Epithelial cell of proximal tubule (primary cell): ENCODE results near the gene HEMK1. TPM values are rescaled to one million over a fixed set of nuclear protein-coding genes. Genes with fewer than 3 reads are reported as not detected.

Source experiments
- DNase-seq: peaks from one replicate; pipeline ENCODE4 v3.0.0-alpha.2; 2011; ENCODE audit warnings: low read depth
- H3K4me3 ChIP-seq: 2 replicates; pipeline ENCODE4 v1.5.1; 2011; ENCODE audit warnings: low read depth, mild to moderate bottlenecking, low read length
- CTCF ChIP-seq: conservative IDR thresholded peaks from 2 replicates; pipeline ENCODE4 v1.5.1; 2012; ENCODE audit warnings: low read depth, mild to moderate bottlenecking, low read length
- total RNA-seq: library from RNA; depleted of rRNA; stranded (reverse); fragments of >200 nt; gene quantifications from 2 replicates; pipeline ENCODE4 v1.2.3, GENCODE V29; 2015

HEMK1 gene
- total RNA-seq, 1 donor from 2014 or later, result 13.7 TPM

GRCh38 chr3:50584391-50584790, 15.1 kb downstream of the HEMK1 start:
- no peak for TF ChIP-seq CTCF
- no peak for DNase-seq
- H3K4me3 ChIP-seq, result no peak overlapping the region

DNA sequence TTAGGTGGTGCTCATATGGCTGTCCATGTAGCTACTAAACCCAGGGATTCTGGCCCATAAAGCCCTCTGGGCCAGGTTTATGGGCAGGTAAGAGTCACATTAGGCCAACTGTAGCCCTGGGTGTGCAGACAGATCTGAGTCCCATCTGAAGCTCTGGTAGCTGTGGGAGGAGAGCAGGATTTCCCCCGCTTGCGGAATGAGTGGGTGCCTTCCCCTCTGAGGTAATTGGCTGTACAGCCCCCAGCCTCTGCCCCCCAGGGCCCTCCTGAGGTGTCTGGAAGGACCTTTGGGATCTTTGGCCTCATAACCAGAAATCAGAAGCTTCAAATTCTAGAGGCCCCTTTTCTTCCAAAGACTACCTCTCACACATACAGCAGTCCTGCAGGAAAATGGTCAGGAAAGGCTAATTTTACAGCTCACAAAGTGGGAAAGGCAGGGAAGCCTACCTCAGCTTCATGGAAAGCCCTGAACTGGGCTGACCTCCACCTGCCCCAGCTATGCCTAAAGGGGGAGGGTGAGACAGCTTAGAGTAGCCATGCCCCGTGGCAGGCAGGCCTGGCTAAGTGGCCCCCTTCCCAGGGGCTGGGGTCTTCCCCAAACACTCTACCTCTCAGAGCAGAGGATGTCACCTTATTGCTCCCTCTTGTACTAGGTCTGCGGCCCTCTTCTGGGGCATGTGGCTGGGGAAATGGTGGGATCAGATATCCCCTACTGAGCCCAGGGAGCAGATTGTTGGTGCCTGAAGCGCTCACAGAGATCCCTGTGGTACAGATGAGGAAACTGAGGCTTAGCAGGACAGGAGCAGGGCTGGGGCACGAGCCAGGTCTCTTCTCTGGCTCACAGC, 16.8 kb downstream of the HEMK1 start:
- TF ChIP-seq CTCF, result no peak
- no peak for DNase-seq
- H3K4me3 ChIP-seq, result no peak overlapping the region

DNA sequence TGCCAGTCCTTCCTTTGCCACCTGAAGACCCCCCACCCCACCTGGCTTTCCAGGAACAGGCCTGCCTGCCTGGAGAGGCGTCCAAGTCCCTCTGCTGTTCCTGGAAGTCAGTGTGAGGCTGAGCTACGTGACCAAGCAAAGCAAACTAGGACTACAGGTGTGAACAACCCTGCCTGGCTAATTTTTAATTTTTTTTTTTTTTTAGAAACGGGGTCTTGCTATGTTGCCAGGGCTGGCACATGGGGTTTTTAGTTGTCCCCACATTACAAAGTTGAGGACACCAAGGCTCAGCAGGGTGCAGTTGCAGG, 17.4 kb downstream of the HEMK1 start:
- no peak for DNase-seq
- no peak for TF ChIP-seq CTCF

GRCh38 chr3:50587373-50587772, 18.1 kb downstream of the HEMK1 start:
- no peak overlapping the region for H3K4me3 ChIP-seq
- TF ChIP-seq CTCF, result no peak
- DNase-seq, result no peak

More for the DNA sequence above, 17.4 kb downstream of the HEMK1 start:
- no peak overlapping the region for H3K4me3 ChIP-seq

- DNase-seq, result no peak
- H3K4me3 ChIP-seq, result no peak overlapping the region
- no peak for TF ChIP-seq CTCF
Observed at GRCh38 chr3:50587806-50588758, 18.8 kb downstream of the HEMK1 start.

GRCh38 chr3:50588759-50589433, 19.6 kb downstream of the HEMK1 start:
- DNase-seq, result no peak
- H3K4me3 ChIP-seq, result no peak overlapping the region
- TF ChIP-seq CTCF, result no peak
